Fibroblast of pulmonary artery (primary cell): Measurements from ENCODE around the gene FXYD1.

Source experiments
- DNase-seq: peaks from one replicate; pipeline ENCODE4 v3.0.0-alpha.2; 2010; ENCODE audit warnings: low read depth
- H3K4me3 ChIP-seq: replicated peaks from 2 replicates; pipeline ENCODE4 v1.5.1; 2011; ENCODE audit warnings: low read depth, mild to moderate bottlenecking, control low read depth, low read length, moderate library complexity
- CTCF ChIP-seq: IDR thresholded peaks from 2 replicates; pipeline ENCODE4 v1.5.1; 2011; ENCODE audit warnings: mild to moderate bottlenecking, control low read depth, low read length, inconsistent platforms; ENCODE audit errors: missing control alignments

The FXYD1 gene

GRCh38 chr19:35108730-35109129 is 29.9 kb upstream of the FXYD1 start:
- no peak overlapping the region for H3K4me3 ChIP-seq
- DNase-seq, result no peak
- TF ChIP-seq CTCF, result no peak

- H3K4me3 ChIP-seq, result no peak overlapping the region
- DNase-seq, result no peak
- TF ChIP-seq CTCF, result no peak
These were observed 29.1 kb upstream of the FXYD1 start for GRCh38 chr19:35109395-35110112.

GRCh38 chr19:35110974-35111373 is 27.6 kb upstream of the FXYD1 start:
- no peak for DNase-seq
- H3K4me3 ChIP-seq, result no peak overlapping the region
- no peak for TF ChIP-seq CTCF

GRCh38 chr19:35112995-35113688 is 25.5 kb upstream of the FXYD1 start:
- no peak overlapping the region for H3K4me3 ChIP-seq
- no peak for TF ChIP-seq CTCF
- DNase-seq, result no peak

- no peak overlapping the region for H3K4me3 ChIP-seq
- TF ChIP-seq CTCF, result peak; percentile 98
These were observed 24.1 kb upstream of the FXYD1 start for GRCh38 chr19:35114353-35115176.

GRCh38 chr19:35115177-35115951 is 23.3 kb upstream of the FXYD1 start, which contains the start of gene FXYD3:
FXYD3 (plus strand) TSS chr19:35115823; CDS start chr19:35119377, 3,554 bp downstream.
- no peak for TF ChIP-seq CTCF
- no peak for DNase-seq
- no peak within 1 kb of the TSS for H3K4me3 ChIP-seq

More at GRCh38 chr19:35114353-35115176, 24.1 kb upstream of the FXYD1 start:
- peak; percentile 57 for DNase-seq
